Mammary epithelial cell (primary cell): Measurements from ENCODE around the gene USP4.

Experiments used
- EZH2 ChIP-seq: IDR thresholded peaks from 2 replicates; pipeline ENCODE4 v1.6.1; 2012; ENCODE audit warnings: low read length, inconsistent platforms, borderline replicate concordance
- TF ChIP-seq, protein P1 (sequence below), 2 donors: IDR thresholded peaks in 1 of 2; conservative IDR thresholded peaks in 1 of 2; 2 replicates each; pipeline ENCODE4 v1.5.1; 2011 to 2012; ENCODE audit warnings: inconsistent platforms in 2 of 2, low read length in 2 of 2, mild to moderate bottlenecking in 2 of 2, control low read depth in 1 of 2, low read depth in 1 of 2; ENCODE audit not compliant: insufficient read depth in 1 of 2; ENCODE audit errors: extremely low read depth in 1 of 2

- TF ChIP-seq, protein P1, sequence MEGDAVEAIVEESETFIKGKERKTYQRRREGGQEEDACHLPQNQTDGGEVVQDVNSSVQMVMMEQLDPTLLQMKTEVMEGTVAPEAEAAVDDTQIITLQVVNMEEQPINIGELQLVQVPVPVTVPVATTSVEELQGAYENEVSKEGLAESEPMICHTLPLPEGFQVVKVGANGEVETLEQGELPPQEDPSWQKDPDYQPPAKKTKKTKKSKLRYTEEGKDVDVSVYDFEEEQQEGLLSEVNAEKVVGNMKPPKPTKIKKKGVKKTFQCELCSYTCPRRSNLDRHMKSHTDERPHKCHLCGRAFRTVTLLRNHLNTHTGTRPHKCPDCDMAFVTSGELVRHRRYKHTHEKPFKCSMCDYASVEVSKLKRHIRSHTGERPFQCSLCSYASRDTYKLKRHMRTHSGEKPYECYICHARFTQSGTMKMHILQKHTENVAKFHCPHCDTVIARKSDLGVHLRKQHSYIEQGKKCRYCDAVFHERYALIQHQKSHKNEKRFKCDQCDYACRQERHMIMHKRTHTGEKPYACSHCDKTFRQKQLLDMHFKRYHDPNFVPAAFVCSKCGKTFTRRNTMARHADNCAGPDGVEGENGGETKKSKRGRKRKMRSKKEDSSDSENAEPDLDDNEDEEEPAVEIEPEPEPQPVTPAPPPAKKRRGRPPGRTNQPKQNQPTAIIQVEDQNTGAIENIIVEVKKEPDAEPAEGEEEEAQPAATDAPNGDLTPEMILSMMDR (conservative IDR thresholded peaks at IDR 0.05 in 1 of 2, IDR thresholded peaks at IDR 0.05 in 1 of 2; ENCODE audit: extremely low read depth in 1 of 2, insufficient read depth in 1 of 2, low read depth in 1 of 2, low read length in 2 of 2) = no peak
- no peak for TF ChIP-seq EZH2
These were observed 86.3 kb downstream of the USP4 start for GRCh38 chr3:49253512-49253911.
